Measurements from ENCODE around the gene XPNPEP2.

The XPNPEP2 gene

DNA sequence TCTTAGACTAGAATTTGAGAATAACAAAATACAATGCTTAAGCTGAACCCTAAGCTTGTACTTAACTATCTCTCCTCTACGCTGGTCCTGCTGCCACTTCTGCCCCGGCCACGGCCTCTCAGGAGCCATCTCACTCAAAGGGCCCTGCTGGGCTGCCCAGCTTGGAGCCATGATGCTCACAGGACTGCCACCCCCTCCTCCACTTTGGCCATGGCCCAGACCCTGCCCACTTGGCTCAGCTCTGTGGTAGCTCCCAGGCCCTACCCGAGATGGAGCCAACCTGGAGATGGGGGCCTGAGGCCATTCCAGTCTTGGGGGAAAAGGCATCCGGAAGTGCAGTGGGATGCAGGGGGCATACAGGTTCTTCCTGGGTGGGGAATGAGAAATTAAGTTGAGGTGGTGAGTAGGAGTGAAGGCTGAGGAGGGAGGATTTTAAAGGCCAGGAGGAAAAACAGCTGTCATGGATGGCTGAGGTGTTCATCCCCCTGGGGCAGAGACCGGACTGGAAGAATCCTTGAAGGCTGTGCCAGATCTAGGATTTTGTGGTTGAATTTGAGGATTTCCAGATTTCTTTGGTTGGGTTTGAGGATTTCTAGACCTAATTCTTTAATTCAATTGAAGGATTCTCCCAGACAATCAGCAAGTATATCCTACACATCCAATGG lies 41.8 kb downstream of the XPNPEP2 start:
- DNase-seq (ENCODE audit: low read depth), result no peak

DNA sequence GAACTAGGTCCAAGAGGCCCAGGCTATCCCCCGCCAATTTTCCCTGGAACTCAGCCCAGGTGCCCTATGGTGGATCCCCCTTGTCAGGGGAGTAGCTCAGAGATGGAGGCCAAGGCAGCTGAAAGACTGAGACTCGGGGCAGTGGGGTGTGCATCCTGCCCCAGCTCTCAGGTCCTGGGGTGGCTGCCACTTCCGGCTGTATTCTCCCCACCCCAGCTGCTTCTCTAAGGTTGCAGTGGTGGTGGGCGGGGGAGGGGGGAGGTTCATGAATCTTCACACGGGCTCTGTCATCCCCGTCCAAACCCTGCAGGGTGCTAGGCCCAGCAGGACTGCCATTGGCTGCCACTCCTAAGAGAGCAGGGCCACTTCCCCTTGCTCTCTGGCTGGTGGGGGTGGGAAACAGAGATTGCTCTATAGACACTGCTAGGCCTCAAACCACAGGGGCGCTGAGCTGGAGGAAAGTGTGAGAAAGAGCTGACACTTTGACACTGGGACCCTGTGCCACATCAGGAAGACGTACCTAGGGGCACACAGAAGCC lies 42.4 kb downstream of the XPNPEP2 start:
- DNase-seq (ENCODE audit: low read depth), result no peak

DNA sequence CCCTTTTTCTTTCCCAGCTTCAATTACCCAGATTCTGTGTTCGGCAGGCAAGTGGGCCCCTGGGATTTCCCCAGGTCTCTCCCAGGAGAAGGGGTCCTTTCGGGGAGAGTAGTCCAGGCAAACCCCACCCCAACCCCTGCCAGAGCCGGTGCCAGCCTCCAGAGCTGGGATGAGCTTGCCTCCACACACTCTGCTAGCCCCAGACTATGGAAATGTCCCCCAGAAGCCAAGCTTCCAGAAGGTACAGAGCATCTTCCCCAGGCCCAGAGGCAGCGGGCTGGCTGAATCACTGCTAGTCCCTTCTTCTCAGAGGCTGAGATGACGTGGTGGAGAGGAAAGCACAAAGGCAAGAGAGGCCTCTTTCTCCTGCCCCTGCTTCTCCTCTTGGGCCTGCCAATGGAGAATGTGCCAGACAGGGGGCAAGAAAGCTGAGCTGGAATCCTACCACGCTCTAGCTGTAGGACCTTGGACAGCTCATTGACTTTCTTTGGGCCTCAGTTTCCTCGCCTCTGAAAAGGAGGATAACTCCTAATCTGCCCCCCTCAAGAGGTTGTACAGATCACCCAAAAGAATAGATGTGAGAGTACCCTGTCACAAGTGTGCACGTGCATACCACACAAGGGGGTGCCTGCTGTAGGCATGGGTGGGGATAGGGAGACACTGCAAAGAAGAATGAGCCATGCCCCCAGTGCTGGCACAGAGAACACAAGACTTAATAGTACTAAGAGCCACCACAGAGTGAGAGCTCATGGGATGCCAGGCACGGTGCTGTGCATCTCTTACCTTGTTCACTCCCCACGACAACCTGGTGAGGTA lies 43.1 kb downstream of the XPNPEP2 start:
- no peak for DNase-seq (ENCODE audit: low read depth)

DNA sequence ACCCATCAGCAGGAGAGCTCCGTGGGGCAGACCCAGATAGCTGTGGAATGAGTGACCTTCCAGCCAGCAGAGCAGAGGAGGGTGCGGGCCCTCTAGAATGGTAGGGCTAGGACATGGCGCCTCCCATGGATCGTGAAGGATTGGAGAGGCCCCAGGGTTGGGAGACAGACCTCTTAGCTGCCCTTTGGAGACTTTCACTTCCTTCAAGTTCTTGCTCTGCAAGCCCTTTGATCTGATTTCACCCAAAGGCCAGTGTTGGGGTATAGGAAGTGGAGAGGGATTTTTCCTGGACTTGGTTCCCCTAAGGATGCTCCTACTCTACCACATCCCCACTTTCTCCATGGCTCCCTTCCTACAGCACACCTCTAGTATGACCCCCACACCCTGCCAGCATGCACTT lies 43.9 kb downstream of the XPNPEP2 start:
- no peak for DNase-seq (ENCODE audit: low read depth)

DNA sequence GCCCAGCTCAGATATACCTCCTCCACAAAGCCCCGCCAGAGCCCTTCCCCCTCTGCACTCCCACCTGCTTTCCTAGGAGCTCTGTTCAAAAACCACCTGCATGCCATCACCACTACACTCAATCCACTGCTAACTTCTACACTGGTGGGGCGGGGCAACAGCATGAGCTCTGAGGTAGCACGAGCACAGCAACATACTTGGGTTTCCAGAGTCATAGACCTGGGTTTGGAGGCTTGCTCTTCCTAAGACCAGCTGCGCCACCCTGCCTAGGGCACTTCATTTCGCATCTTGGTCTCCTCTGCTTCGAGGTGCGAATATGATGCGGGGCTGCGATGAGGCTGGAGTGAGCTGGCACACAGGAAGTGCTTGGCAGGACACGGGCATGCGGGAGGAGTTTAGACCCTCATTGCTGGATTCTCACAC lies 44.5 kb downstream of the XPNPEP2 start:
- DNase-seq (ENCODE audit: low read depth), result no peak

DNA sequence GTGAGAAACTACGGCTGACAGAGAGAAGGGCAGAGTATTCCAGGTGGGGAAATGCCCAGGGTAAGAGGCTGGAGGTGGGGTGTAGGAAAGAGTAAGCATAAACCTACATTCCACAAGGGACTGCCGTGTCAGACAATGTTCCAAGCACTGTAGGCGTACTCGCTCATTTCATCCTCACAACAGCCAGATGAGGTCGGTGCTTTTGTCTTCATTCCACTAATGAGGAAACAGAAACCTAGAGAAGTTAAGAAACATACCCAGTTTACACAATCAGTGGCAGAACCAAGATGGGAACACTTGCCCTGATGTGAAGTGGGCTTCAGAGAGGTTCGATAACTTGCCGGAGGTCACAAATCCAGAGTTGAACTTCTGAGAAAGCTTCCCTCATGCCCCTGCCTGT lies 45.6 kb downstream of the XPNPEP2 start:
- DNase-seq (ENCODE audit: low read depth), result no peak

DNA sequence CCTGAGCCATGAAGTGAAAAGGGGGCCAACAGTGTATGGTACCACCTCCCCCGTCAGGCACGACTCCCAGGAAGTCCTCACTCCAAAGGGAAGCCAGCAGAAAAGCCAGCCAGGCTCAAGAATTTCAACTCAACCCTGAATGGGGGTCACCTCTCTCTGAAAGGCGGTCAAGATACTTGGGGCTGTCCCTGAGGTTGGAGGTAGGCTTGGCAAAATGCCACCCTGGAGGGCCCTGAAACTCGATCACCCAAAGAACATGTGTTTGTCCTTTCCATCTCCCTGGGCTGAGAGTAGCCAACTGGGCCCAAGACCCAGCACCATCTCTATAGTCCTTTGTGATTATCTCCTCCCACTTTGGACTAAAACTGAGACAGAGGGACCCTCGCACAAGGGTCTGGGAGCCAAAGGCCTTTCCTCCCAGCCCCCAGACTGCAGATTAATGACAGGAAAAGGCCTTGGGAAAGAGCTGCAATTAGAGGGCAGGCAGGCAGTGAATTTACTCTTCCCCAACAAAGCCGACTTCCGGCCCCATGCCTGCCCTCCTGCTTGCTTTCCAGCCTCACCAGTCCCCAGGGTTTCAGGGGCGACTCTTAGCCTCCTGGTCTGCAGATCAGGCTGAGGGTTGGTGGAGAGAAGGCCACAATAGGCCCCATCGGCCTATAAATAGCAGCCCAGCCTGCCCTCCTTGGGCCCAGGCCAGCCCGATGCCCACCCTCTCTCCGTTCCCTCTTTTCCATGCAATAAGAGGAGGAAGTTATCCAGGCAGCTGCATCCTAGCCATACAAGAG lies 46.6 kb downstream of the XPNPEP2 start:
- DNase-seq (ENCODE audit: low read depth), result no peak

DNA sequence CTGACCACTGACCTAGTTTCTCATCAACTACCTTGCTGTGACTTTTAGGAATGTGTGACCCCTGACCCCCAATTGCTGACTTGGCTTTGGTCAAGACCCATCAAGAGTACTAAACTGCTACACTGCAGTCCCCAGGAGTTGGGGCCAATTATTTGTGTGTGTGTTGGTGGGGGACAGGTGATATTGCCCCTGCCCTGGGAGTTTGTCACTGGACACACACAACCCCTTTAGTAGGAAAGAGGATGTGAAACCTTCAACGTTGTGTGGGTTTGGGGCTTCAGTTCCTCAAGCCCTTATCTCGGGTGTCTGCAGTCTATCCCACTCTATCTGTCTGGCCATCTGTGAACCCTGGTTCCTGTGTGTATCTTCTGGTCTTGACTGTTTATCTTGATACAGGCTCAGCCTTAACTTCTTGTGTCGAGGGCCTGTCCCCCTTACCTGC lies 47.5 kb downstream of the XPNPEP2 start:
- DNase-seq (ENCODE audit: low read depth), result no peak

DNA sequence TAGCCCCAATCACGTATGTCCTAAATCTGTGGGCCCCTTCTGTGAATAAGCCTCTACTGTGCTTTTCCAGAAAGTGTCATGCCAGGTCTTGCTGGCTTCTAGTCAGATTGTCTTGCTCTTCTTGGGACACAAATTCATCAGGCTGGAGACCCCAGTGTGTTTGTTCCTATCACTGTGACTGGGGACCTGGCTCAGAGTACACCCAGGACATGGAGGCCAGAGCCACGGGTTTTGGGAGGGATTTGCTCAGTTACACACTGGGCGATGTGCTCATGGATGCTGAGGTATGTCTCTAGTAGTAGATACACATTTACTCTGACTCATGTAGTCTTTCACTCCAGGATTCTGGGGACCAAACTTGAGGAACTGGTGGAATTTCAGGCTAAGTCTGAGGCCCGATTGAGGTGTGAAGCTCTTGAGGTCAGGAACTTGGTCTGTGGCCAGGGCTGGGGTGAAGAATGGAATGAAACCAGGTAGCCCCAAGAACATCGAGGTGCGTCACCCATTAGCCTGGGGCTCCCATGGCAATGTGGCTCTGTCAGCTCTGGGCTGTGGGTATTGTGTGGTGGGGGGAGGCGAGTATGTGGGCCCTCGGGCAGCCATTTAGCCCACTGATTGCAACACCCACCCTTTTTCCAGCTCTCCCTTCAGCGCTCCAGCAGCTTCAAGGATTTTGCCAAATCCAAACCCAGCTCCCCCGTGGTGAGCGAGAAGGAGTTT lies 48.7 kb downstream of the XPNPEP2 start:
- no peak for DNase-seq (ENCODE audit: low read depth)

DNA sequence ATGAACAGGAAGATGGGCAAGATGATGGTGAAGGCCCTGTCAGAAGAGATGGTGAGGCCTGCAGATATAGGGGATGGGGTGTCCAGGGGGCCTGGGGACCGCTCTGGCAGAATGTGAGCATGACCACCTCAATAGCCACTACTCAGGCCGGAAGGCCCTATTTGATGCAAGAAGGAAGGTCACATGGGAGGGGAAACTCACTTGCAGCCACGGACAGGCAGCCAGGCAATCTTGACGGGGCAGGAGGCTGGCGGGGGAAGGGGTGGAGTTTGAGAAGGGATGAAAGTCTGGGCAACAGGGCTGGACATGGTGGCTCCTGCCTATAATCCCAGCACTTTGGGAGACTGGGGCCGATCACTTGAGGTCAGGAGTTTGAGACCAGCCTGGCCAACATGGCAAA lies 49.7 kb downstream of the XPNPEP2 start:
- DNase-seq (ENCODE audit: low read depth), result no peak

DNA sequence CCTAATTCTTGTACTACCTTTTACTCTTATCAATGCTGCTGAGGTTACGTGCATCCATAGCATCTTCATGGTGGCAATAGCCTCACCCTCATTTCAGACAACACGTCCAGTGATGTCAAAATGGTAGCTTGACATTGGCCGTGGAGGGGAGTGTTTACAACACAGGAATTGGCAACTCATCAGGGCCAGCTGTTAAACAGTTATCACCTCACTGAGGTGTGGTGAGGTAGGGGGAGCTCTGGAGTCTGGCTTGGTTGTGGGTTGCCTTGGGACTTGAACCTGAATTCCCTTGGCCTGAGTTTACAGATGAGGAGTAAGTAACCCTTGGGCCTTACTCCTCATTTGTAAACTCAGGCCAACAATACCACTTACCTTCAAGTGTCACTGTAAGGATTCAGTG lies 51.4 kb downstream of the XPNPEP2 start:
- DNase-seq (ENCODE audit: low read depth), result no peak

DNA sequence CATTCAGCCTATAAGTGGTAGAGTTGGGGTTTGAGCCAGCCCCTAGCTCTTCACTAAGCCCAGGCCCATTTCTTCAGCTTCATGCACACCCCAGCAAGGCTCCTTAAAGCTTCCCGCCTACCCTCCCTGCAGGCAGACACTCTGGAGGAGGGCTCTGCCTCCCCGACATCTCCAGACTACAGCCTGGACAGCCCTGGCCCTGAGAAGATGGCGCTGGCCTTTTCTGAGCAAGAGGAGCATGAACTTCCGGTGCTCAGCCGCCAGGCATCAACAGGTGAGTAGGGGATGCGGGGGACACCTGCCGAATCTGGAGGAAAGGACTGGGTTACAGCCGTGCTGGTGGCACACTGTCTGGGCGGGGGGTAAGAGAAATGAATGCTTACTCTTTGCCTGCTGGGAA lies 52.0 kb downstream of the XPNPEP2 start:
- DNase-seq (ENCODE audit: low read depth), result no peak

DNA sequence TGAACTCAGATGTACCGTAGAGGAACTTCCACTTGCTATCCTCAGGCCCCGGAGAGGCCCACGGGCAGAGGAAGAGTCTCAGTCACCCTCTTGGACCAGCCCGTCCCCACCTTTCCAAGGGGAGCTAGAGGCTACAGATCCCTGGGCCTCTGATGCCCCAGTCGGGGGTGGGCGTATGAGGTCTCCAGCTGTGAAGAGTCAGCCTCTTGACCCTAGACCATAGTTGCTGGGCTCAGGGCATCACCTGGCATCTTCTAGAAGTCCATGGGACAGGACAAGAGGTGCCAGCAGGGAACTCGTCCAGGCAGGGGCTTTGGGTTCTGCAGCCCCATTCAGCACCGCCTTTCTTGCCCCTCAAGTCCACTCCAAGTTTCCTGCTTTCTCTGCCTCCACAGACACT lies 52.6 kb downstream of the XPNPEP2 start:
- no peak for DNase-seq (ENCODE audit: low read depth)

DNA sequence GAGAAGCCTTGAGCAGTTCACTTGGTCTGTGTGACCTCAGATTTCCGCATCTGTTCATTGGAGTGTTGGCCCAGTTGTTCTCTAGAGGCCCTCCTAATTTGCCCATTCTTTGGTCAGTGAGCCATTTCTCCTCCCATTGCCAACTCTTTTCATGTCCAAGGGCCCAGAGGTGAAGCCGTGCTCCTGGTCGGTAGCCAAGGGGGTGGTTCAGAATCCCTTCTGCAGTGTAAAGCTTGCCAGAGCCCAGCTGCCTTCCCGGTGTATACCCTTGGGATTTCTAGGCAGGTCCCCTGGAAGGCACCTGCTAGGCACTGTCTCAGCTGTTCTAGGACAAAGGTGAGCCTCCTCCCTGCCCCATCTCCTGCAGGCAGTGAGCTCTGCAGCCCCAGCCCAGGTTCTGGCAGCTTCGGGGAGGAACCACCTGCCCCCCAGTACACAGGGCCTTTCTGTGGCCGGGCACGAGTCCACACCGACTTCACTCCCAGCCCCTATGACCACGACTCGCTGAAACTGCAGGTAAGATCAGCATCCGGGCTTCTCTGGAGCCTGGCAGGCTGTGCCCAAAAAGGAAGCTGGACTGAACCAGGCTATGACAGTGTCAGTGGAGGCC lies 53.3 kb downstream of the XPNPEP2 start:
- no peak for DNase-seq (ENCODE audit: low read depth)

DNA sequence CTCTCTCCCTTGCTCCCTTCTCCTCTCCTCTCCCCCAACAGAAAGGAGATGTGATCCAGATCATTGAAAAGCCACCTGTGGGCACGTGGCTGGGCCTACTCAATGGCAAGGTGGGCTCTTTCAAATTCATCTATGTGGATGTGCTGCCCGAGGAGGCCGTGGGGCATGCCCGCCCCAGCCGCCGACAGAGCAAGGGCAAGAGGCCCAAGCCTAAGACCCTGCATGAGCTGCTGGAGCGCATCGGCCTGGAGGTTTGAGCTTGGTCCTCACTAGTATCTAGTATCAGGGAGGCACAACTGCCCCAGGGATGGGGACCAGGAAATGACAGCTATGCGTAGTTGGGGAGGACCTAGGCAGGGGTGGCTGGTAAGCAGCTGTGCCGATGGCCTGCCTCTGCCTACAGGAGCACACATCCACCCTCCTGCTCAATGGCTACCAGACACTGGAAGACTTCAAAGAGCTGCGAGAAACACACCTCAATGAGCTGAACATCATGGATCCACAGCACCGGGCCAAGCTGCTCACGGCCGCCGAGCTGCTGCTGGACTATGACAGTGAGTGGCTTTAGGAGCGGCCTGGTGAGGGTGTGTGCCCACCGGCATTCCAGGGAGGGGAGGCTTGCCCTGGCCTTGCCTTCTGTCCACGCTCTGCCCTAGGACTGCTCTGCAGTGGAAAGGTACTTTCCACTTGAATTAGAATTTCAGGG lies 54.0 kb downstream of the XPNPEP2 start:
- DNase-seq (ENCODE audit: low read depth), result no peak

DNA sequence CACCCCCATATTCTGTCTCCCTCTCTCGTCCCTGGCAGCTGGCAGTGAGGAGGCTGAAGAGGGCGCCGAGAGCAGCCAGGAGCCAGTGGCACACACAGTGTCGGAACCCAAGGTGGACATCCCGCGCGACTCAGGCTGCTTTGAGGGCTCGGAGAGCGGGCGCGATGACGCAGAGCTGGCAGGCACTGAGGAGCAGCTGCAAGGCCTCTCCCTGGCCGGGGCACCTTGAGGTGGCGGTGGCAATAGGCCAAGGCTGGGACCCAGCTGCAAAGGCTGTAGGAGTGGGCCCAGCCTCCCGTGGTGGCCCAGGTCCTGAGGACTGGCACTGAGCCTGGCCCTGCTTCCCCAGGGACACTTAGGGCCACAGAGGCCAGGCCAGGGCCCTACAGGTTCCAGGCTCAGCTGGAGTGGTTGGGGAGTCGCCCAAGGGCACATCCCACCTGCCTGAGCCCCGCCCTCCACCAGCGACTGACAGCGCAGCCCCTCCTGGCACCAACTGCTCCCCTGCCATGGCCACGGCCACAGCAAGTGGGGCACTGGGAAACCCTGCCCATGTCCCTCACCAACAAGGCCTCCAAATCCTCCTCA lies 54.9 kb downstream of the XPNPEP2 start:
- DNase-seq (ENCODE audit: low read depth), result no peak

DNA sequence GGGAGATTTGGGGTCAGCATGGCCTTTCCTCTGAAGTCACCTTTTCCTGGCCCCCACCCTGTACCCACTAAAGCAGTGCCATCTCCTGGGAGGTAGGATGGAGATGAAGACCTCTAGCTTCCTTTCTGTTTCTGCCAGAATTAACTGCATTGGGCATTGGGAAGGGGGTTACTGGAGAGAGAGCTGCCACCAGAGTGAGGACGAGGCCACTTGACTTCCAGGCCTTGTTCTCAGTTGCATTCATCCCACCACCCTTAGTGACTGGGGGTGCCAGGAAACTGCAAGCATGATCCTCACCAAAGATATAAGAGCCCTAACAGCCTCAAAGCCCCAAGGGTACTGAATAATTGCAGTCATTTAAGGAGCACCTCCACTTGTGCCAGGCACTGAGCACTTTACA lies 56.8 kb downstream of the XPNPEP2 start:
- DNase-seq (ENCODE audit: low read depth), result no peak

DNA sequence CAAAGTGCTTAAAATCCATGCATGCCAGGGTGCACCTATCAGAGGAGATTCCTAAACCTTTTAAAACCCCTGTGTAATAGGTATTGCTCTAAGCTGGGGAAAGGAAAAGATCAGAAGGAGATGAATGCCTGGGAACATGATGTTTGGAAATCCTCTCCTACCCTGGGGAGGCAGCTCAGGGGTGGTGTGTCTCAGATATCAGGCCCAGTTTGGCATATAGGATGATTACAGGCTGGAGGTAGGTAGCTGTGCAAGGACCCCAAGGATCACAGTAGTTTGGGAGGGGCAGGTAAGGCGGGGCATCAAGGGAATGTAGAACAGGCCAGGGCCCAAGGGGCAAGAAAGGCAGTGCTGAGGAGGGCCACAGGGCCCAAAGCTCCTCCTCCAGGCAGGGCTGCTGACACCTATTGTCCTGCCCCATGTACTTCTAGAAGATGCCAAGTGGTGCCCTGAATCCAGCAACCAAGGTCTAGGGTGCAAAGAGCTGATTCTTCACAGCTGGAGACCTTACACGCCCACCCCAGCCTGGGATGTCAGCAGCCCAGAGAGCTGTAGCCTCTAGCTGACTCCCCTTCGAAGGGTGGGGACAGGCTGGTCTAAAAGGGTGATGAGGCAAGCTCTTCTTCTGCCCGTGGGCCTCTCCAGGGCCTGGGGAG lies 58.6 kb downstream of the XPNPEP2 start:
- DNase-seq (ENCODE audit: low read depth), result no peak

DNA sequence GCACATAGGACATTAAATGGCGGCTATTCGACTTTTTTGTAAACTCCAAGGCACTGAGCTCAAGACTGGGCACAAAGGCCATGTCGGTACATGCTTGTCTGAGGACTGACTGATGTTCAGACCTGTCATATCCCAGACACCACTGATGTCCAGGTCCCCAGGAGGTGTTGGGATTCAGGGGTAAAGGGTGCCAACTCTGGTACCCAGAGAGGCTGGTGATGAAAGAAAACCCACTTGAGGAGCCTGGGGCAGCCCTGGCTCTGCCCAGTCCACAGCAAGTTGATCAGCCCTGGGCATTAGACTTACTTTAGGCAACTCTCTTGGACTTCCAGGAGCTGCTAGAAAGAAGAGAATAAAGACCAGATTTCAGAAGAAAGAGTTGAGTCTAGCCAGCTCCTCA lies 59.7 kb downstream of the XPNPEP2 start:
- no peak for DNase-seq (ENCODE audit: low read depth)

DNA sequence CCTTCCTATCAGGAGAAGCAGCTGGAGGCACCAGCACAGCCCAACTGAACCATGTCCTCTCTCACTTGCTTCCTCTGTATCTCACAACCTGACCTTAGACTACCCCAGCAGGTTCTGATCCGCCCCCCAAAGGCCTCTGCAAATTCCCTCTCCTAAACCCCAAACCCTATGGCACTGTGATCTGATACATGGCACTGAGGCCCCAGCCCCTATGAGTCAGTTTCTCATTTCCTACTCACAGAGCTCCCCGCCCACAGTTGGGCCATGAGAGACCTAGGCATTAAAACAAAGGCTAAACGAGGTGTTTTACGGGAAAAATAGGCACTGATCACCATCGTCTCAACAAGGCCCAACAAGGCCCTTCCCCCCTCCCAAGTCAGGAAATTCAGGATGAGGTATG lies 60.1 kb downstream of the XPNPEP2 start:
- no peak for DNase-seq (ENCODE audit: low read depth)

Data from fibroblast of gingiva (primary cell).